DMS114 treated with DMSO at 0.1 percent for 48 hours (cell line): ENCODE results near the gene KCNG4.
"Not testable (repeated sequence)": the region's sequence is repeated elsewhere in the genome, so short reads cannot be mapped to it uniquely, and the experiment has no call there.

Experiments
- DNase-seq: peaks from one replicate; lab custom pipeline; 2025; ENCODE audit not compliant: unreplicated experiment; lab: John Stamatoyannopoulos, UW

KCNG4 gene

DNA sequence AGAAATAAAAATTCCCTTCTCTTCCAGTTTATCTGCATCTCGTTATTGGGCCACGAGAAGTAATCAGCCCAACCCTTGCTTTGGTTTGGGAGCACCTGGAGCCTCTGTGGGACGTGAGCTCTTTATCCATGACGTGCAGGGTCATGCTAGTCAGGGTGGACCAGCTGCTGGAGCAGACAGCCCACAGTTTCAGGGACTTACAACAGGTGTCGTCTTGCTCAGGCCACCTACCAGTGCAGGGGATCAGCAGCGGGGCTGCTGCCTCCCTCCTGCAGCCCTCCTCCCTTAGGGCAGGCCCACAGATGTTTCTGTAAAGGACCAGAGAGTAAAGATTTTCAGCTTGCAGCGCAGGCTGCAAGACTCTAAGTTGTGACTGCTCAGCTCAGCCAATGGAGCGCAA is 31.9 kb downstream of the KCNG4 start:
- DNase-seq: no peak

DNA sequence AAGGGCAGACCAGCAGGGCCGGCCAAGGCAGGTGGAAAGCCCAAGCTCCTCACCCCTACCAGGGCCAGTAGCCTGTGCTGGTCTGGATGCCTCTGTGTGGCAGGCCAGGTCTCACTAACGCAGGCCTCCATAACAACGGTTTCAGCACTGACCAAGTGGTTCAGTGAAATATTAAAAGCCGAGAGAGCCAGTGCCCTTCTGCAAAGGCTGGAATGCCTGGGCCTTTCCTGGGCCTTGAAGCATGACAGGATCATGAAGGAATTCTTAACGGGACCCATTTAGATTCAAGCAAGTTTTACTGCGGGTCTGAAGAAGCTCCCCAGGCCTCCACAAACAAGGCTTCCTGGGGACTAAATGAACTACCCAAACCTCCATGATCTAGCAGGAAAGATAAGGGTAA is 32.6 kb downstream of the KCNG4 start:
- DNase-seq: no peak

DNA sequence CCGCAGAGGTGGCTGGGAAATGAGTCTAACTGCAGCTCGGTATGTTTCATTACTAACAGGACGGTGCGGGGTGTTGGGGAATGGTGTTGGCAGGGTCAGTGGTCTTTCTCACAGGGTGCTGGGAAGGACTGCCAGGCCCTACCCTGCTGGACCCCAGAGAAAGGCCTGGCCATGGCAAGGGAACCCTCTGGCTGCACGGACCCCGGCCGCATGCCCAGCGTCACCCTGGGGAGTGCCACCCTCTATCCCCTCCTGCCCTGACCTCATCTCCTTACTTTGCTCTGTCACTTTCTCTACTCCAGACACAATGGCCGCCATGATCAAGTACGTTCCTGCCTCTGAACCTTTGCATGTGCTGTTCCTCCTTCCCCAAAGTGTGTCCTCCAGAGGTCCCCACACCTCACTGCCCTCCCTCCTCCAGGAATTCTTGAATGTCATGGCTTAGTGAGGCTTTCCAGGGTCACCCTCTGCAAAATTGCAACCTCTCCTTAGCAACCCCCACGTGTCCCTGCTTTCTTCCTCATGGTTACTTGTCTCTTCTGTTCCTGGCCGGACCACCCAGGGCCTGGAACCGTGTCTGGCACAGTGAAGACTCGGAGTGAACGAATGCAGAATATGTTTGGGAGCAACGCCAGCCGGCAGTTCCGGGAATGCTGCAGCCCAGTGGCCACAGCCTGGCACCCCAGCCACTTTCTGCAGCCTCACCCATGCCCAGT is 33.7 kb downstream of the KCNG4 start:
- DNase-seq: no peak

DNA sequence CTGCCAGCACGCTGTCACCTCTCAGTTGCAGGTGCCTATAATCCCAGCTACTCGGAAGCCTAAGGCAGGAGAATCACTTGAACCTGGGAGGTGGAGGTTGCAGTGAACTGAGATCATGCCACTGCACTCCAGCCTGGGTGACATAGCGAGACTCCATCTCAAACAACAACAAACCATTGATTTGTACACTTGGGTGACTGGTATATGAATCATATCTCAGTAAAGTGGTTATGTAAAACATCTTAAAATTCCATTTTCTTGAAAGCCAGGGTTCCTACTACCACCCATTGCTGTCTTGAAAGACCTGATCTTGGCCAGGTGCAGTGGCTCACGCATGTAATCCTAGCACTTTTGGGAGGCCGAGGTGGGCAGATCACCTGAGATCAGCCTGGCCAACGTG is 34.7 kb downstream of the KCNG4 start:
- DNase-seq: not testable (repeated sequence)

DNA sequence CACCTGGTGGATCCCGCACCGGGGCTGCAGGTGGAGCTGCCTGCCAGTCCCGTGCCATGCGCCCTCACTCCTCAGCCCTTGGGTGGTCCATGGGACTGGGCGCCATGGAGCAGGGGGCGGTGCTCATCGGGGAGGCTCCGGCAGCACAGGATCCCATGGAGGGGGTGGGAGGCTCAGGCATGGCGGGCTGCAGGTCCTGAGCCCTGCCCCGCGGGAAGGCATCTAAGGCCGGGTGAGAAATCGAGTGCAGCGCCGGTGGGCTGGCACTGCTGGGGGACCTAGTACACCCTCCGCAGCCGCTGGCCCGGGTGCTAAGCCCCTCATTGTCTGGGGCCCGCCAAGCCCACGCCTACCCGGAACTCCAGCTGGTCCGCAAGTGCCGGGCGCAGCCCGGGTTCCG is 35.3 kb downstream of the KCNG4 start:
- not testable (repeated sequence) for DNase-seq

DNA sequence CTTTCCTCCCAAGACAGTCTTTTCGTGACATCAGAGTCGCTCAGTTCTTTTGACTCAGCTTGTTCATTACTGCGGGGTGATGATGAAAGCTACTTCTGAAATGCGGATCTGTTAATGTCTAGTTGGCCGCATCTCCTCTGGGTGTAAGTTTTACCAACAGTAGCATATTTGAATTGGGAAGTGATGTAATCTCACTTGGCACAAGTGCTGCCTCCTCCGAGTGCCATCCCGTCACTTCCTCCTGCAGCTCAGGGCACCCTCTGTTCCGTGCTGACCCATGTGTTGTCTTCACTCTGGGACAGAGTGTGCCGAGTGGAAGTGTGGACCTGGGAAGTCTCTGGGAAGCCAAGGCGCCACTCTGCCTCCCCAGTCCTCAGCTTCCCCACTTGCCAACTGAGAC is 40.0 kb downstream of the KCNG4 start:
- DNase-seq: no peak

DNA sequence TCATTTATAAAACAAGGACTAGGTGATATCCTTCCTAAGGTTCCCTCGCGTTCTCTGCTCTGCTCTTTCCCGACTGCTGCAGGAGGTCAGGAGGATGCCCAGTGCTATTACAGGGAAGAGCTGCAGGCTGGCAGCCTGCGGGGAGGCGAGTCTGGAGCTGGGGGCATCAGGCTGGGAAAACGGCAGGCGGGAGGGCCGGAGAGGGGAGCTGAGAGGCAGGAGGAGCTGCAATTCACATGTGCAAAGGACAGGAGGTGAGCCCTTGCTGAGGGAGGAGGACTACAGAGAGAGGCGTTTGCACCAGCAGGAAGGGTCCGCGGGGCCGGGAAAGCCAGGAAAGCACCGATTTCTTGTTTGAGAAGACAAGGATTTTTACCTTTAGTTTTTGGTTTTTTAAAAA is 40.7 kb downstream of the KCNG4 start:
- no peak for DNase-seq

DNA sequence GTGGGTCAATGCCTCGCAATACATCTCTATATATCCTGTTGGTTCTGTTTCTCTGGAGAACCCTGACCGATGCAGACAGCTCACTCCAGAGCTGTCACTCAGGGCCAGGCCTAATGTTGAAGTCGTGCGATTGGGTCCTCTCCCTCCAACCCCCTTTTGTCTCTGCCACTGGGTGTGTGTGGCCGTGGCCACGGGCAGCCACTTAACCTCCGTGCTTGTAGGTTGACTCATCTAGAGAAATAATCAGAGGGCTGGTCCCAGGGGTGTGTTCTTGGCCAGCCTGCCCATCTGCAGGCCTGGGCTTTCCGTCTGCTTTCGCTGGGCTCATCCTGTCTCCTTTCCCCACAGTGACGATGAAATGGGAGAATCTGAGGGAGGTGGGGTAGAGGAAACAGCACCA is 41.4 kb downstream of the KCNG4 start:
- no peak for DNase-seq

DNA sequence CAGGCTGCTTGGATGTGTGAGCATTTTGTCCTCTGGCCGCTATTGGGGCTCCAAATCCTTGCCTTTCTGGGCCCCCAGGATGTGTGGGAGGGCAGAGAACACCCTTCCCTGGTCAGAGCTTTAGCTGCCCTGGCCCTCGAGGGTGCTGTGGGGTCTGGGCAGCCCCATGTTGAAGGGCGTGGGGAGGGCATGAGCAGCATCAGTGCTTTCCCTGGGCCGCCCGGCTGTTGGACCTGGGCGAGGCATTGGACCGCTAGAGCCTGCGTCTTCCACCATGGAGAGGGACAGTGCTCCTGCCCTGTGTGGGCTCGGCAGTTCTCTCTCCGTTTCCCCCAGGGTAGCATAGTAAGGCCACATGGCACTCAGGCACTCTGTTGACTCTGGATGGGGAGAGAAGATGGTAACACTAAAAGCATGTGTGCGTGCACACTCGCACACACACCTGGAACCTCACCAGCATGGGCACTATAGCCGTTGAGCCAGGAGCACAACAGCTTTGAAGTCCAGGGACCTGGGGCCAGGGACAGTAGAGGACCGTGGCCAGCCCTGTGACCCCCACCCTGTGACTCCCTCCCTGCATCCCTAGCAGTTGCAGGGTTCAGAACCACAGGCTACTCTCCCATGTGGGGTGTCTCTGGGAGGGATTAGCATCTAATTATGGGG is 42.2 kb downstream of the KCNG4 start:
- DNase-seq: no peak

DNA sequence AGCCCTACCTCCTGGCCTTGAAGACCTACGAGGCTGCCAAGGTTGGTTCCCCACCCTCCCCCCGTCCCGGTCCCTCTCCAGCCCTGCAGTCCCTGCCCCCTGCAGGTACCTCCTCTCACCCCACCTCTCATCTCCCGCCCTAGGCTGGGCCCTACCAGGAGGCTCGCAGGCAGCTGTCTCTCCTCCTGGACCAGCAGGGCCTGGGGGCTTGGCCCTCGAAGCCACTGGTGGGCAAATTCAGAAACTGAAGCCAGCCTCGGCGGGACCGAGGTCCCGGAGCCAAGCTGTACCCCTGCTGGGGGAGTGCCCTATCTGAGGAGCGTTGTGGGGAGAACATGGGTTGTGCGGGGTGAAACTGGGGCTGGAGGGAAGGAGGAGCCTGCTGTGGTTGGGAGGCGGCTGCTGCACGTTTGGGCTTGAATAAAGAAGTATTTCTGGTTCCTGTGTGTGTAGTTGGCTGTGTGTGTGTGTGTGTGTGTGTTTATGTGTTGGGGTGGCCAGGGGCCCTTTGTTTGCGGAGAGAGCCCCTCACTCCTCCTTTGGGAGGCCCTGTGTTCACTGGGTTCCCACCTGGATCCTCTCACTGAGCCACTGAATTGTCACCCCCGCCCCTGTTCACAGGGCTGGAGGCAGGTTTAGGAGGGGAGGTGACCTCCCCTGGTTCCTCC is 43.0 kb downstream of the KCNG4 start:
- DNase-seq: no peak

DNA sequence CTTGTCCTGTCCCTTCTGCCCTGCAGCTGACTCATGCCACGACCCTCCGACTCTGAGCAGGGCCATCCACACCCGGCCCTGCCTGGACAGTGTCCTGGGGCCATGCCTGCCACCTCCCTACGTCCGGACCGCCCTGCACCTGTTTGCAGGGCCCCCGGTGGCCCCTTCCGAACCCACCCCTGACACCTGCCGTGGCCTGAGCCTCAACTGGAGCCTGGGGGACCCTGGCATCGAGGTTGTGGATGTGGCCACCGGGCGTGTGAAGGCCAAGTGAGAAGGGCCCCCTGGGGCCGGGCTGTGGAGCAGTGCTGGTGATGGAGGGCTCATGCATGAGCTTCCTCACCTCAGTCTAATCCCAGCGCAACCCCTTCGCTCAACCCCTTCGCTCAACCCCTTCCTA is 43.7 kb downstream of the KCNG4 start:
- DNase-seq: no peak

DNA sequence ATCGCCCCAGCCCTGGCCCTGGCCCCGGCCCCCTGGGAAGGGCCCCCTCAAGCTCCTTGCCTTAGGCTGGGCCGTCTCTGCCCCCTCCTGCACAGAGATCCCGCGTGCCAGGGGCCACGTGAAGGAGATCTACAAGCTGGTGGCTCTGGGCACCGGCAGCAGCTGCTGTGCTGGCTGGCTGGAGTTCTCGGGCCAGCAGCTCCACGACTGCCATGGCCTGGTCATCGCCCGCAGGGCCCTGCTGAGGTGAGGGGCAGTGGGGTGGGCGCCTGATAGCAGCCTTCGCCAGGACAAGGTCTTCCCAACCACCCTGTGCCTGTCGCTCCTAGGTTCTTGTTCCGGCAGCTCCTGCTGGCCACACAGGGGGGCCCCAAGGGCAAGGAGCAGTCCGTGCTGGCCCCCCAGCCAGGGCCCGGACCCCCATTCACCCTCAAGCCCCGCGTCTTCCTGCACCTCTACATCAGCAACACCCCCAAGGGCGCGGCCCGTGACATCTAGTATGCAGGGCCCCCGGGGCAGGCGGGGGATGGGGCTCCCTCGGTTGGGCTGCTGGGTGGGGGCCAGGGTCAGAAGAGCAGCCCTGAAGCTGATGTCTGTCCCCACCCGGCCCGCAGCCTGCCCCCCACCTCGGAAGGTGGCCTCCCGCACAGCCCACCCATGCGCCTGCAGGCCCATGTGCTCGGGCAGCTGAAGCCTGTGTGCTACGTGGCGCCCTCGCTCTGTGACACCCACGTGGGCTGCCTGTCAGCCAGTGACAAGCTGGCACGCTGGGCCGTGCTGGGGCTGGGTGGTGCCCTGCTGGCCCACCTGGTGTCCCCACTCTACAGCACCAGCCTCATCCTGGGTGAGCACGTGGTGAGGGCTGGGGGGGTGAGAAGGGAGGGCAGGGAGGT is 44.4 kb downstream of the KCNG4 start:
- no peak for DNase-seq

DNA sequence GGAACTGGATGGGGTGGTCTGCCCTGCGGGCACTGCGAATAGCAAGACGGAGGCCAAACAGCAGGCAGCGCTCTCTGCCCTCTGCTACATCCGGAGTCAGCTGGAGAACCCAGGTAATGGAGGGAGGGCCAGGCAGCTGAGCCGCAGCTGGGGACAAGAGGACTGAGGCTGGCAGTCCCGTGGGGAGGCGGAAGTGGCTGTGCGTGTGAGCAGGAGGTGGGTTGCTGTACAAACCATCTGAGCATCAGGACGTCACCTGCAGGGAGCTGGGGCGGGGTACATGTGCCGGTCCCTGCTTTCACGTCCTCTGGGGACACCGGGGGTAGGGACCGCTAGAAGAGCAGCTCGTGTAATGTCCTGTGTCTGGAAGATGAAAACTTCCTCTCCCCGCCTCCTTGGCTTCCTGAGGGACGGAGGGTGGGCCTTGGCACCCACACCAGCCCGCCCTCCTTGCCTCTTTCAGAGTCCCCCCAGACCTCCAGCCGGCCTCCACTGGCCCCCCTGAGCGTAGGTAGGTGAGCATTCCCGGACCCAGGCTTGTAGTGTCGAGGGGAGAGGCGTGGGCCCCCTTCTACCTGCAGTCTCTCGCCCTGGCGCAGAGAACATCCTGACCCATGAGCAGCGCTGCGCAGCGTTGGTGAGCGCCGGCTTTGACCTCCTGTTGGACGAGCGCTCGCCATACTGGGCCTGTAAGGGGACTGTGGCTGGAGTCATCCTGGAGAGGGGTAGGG is 45.2 kb downstream of the KCNG4 start:
- DNase-seq: no peak

DNA sequence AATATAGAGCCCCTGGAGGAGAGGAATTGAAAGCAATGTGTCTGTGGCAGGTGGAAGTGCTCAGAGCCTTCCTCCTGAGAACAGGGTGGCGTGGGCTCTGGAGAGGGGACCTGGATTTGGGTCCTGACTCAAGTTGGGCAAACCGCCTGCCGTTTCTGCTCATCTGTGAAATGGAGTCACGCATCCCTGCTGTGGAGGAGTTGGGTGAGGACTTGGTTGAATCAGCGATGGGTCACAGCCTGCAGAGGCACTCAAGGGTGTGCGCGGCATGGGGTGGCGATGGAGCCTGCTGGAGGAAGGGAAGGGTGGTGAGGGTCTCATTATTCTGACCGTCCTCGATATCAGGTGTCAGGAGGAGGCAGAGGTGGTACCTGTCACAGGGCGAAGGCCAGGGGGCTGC is 45.8 kb downstream of the KCNG4 start:
- DNase-seq: no peak

DNA sequence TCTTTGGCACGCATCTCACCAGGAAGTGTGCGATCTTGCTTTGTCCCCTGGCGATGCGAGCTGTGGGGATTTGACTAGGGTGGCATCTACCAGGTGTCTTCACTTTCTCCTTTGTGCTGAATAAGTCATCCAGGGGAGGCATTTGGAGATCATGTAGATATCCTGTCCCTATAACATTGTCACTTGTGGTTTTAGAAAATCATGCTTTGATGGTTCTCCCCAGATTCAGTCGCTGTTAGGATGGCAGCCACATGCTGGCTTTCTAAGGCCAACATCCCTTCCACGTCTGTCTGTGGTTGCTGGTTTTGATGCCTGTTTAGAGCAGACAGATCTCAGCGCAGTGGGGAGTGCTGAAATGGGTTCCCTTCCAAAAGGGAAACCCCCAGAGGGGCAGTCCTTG is 46.3 kb downstream of the KCNG4 start:
- DNase-seq: no peak

DNA sequence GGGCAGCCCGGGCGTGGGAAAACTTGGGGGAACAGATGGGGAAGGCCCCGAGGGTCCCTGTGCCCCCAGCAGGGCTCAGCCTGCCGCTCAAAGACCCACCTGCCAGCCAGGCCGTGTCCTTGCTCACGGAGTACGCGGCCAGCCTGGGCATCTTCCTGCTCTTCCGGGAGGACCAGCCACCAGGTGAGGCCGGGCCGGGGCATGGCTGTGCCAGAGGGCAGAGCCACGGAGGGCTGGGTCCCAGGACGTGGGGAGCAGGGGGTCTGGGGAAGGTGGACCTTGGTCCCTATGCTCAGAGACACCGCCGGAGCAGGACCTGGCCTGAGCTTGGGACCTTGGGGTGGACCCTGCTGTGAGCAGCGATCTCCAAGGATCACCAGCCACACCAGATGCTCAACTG is 48.3 kb downstream of the KCNG4 start:
- no peak for DNase-seq

DNA sequence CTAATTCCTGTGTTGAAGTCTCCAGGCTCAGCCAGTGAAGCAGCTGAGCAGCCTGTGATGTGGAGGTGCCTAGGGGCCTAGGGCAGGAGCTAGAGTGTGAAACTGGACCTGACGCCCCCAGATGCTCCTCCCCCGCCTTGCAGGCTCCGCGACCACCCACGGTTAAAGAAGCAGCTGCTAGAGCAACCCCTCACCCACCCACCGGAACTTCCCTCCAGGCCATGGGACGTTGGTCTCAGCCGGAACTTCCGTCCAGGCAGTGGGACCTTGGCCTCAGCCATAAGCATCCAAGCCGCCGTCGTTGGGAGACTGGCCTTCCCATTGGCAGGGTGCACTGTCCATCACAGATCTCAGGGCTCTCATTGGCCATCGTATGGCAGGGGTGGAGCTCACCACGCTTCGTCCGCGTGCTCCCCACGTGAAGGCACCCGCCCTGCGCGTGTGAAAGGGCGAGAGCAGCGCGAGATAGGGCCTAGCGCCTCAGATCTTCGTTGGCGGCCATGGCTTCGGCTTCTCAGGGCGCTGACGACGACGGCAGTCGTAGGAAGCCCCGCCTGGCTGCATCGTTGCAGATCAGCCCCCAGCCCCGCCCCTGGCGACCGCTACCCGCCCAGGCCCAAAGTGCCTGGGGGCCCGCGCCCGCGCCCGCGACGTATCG is 49.0 kb downstream of the KCNG4 start, which contains the start of gene ADAD2:
ADAD2 (plus strand) TSS at position 427 of the 658 bp plus-strand sequence; CDS start at position 501, 74 bp downstream.
- DNase-seq: no peak

DNA sequence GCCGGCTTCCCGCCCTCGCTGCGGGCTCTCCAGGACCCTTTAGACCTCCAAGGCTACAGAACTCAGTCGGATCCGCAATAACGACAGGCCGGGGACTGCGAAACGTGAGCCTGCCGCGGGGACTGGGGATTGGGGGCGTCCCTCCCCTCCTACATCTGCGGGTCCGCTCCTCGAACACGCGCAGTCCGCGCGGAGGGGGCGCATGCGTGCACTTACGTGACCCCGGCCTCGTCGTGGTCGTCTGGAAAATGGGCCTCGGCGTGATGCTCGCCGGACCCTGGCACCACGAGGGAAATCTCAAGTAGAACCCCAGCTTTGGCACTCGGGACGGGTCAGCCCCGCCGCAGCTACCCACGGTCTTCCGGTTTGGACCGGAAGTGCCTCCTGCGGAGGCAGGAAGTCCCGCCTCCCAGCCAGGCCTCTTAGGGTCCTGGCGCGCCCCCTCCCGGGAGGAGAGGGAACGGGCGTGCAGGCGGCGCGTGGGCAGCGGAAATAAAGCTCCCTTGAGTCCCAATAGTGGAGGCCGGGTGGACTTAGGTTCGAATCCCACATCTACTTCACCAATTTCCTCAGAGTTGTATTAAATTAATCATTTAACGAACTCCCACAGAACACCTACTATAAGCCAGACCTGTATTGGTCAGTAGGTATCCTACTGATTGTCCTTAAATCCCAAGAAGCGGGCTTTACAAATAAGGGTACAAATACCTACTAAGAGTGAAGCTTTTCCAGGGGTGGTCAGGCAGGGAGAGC is 53.0 kb downstream of the KCNG4 start, which contains the start of gene TAF1C:
TAF1C (minus strand) TSS at position 373 of the 753 bp plus-strand sequence. CDS start 2,069 bp downstream, outside the sequence.
- DNase-seq: peak; percentile 86

DNA sequence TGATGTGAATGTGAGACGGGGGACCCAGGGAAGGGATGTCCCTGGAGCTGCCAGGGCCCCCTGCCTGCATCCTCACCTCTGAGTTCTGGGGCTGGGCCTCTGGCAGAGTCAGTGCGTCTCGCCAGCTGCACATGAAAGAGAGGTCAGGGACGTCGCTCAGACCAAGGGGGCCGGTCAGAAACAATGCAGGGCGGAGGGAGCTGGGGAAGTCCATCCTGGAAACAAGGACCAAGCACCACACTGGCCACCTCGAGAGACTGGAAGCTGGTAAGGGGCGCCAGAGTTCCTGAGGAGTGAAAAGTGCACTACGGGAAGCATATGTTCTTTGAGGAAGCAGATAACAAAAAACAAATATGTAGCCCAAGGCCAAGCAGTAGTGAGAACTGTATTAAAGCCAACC is 55.0 kb downstream of the KCNG4 start:
- no peak for DNase-seq
